ENCODE results near the gene NUP93. TPM values are rescaled to one million over a fixed set of nuclear protein-coding genes. Genes with fewer than 3 reads are reported as not detected.

NUP93 gene
- total and polyA plus RNA-seq, 2 donors (not counting 3 experiments of a cell fraction or from before 2014, with no cell fraction given) = 62.3 to 124 TPM

DNA sequence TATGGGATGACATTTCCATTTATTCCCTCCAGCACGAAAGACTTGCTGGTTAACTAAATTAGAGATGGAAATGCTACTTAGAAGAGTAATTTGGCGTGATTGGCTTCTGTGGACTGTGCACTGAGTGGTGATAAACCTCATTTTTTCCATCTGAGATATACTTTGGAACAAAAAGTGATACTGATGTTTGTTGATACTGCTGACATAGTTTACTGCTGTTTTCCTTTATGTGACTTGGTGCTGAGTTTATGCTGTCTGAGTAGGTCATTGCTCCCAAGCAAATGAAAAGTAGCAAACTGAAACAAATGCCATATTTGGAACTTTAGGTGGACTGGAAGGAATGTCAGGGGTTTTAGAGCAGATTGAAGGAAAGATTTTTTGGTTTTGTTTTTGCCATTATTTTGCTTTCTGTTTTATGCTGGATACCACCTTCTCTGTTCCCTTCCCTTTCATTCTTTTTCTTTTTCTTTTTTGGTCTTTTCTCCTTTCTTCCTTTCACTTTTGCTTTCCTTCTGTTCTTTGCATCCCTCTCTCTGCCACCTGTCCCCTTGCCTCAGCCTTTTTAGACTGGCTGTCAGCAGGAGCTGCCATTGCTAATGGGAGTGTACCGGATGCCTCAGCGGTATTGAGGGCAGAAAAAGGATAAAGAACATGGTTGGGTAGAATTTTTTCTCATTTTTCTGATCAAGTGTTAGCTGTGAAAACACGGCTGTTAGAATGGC, 41.8 kb downstream of the NUP93 start:
- no peak overlapping the region for H3K4me3 ChIP-seq (replicated peaks in 1 of 3; ENCODE audit: insufficient read depth in 1 of 3, low read depth in 1 of 3, low read length in 3 of 3)
- POLR2A ChIA-PET = no interaction called here

More for the DNA sequence above, 41.8 kb downstream of the NUP93 start:
- no TSS peak for BruUV-seq (replicated peaks)
- no peaks in the 10 kb centered on the region for H3K4me1 ChIP-seq (ENCODE audit: control insufficient read depth, extremely low read depth, insufficient read depth, low read length)
- H3K27ac ChIP-seq (ENCODE audit: insufficient read depth, low read depth, low read length) = no peak overlapping the region
- no peak for DNase-seq (ENCODE audit: low read depth, low spot score)
- H3K9ac ChIP-seq (replicated peaks; ENCODE audit: extremely low read depth, insufficient read depth, low read length) = no peak overlapping the region
- H3K79me2 ChIP-seq (ENCODE audit: control insufficient read depth, insufficient read depth, low read length) = peaks cover 19% of the 10 kb centered on the region
- dilution Hi-C loops (cut with MboI; ENCODE audit: extremely low pct_ligation_motif_present, low sequenced_read_pairs) = no loop called here
- H4K20me1 ChIP-seq (replicated peaks; ENCODE audit: control insufficient read depth, extremely low read depth, insufficient read depth, low read length) = no peaks in the 10 kb centered on the region
- no peak overlapping the region for H2AFZ ChIP-seq (ENCODE audit: low read depth, low read length)
- peak; percentile 12 for FAIRE-seq
- H3K4me2 ChIP-seq (ENCODE audit: insufficient read depth, low read length) = no peak overlapping the region
- H3K9me1 ChIP-seq (replicated peaks; ENCODE audit: control insufficient read depth, extremely low read depth, insufficient read depth, low read length) = no peaks in the 10 kb centered on the region
- intact Hi-C loops (cut with micrococcal nuclease) = no loop called here
- H3K36me3 ChIP-seq (ENCODE audit: control insufficient read depth in 2 of 2, extremely low read depth in 1 of 2, insufficient read depth in 2 of 2, low read length in 2 of 2) = peaks cover 0 to 2% of the 10 kb centered on the region in 2 experiments
- H3K9me3 ChIP-seq (replicated peaks; ENCODE audit: control insufficient read depth, insufficient read depth, low read length) = no peaks in the 10 kb centered on the region
- no peaks in the 10 kb centered on the region for H3K27me3 ChIP-seq (ENCODE audit: control insufficient read depth in 2 of 2, insufficient read depth in 2 of 2, low read length in 2 of 2)
- CTCF ChIA-PET = interaction anchor here (1.0 kb wide), 1 partner anchor 18 kb away, joined by 3 read pairs; no protein-coding TSS in a partner anchor
- TF ChIP-seq POLR2A (IDR thresholded peaks at IDR 0.05; ENCODE audit: low read depth, low read length) (no peak), MYC (IDR thresholded peaks at IDR 0.05; ENCODE audit: low read depth, low read length) (no peak), FOS (IDR thresholded peaks at IDR 0.05; ENCODE audit: borderline replicate concordance, insufficient read depth, low read length) (no peak), GATA2 (IDR thresholded peaks at IDR 0.05; ENCODE audit: insufficient read depth, insufficient read length, low read depth, low read length) (no peak), POLR2AphosphoS5 (IDR thresholded peaks at IDR 0.05; ENCODE audit: insufficient read depth, low read depth, low read length) (no peak), EZH2 (IDR thresholded peaks at IDR 0.05; ENCODE audit: borderline replicate concordance, low read depth, low read length, severe bottlenecking) (no peak), JUN (IDR thresholded peaks at IDR 0.05; ENCODE audit: borderline replicate concordance, insufficient read depth, insufficient read length, low read depth) (no peak)
- TF ChIP-seq, protein P1, sequence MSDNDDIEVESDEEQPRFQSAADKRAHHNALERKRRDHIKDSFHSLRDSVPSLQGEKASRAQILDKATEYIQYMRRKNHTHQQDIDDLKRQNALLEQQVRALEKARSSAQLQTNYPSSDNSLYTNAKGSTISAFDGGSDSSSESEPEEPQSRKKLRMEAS (IDR thresholded peaks at IDR 0.05; ENCODE audit: insufficient read depth, insufficient read length) = no peak
- TF ChIP-seq, protein P2, sequence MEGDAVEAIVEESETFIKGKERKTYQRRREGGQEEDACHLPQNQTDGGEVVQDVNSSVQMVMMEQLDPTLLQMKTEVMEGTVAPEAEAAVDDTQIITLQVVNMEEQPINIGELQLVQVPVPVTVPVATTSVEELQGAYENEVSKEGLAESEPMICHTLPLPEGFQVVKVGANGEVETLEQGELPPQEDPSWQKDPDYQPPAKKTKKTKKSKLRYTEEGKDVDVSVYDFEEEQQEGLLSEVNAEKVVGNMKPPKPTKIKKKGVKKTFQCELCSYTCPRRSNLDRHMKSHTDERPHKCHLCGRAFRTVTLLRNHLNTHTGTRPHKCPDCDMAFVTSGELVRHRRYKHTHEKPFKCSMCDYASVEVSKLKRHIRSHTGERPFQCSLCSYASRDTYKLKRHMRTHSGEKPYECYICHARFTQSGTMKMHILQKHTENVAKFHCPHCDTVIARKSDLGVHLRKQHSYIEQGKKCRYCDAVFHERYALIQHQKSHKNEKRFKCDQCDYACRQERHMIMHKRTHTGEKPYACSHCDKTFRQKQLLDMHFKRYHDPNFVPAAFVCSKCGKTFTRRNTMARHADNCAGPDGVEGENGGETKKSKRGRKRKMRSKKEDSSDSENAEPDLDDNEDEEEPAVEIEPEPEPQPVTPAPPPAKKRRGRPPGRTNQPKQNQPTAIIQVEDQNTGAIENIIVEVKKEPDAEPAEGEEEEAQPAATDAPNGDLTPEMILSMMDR (IDR thresholded peaks at IDR 0.05; ENCODE audit: extremely low read depth in 1 of 2, insufficient read depth in 1 of 2, low read depth in 1 of 2, low read length in 2 of 2) = no peak
